Body of pancreas (tissue), 4 donors: ENCODE results near the gene KLF6. TPM values are rescaled to one million over a fixed set of nuclear protein-coding genes. Genes with fewer than 3 reads are reported as not detected.
A peak's percentile ranks its signal among the peaks of the same experiment; 100 is the strongest.

Source experiments
- ATAC-seq: fragments of 150-250 bp; one replicate; pipeline ENCODE4 v1.9.1; 2016
- DNase-seq, 4 donors: peaks; one replicate each; pipeline ENCODE4 v3.0.0-alpha.2; 2019
- H3K27ac ChIP-seq, 4 donors: fragments of 200-600 bp; sonication (generic); 1 replicate in 3 of 4; 2 replicates in 1 of 4; pipeline versions ENCODE4 v1.5.1 to v1.6.1; 2016 to 2019; ENCODE audit warnings: mild to moderate bottlenecking in 1 of 4, mixed read lengths in 1 of 4, moderate library complexity in 1 of 4
- H3K27me3 ChIP-seq, 2 donors: fragments of 200-600 bp; sonication (generic); one replicate each; pipeline ENCODE4 v1.6.0; 2016; ENCODE audit warnings: mild to moderate bottlenecking in 1 of 2
- H3K36me3 ChIP-seq, 2 donors: fragments of 200-600 bp; sonication (generic); replicated peaks in 1 of 2; 2 replicates each; pipeline ENCODE4 v1.5.1; 2016; ENCODE audit warnings: low read depth in 2 of 2; ENCODE audit not compliant: insufficient read depth in 1 of 2
- H3K4me1 ChIP-seq: fragments of 200-600 bp; sonication (generic); one replicate; pipeline ENCODE4 v1.6.0; 2016
- H3K4me3 ChIP-seq, 2 donors: fragments of 200-600 bp; sonication (generic); 1 replicate in 1 of 2; 2 replicates in 1 of 2; pipeline ENCODE4 v1.5.1; 2016 to 2019
- H3K9me3 ChIP-seq, 3 donors: fragments of 200-600 bp; sonication (generic); 1 replicate in 2 of 3; 2 replicates in 1 of 3; pipeline ENCODE4 v1.5.1; 2016
- POLR2A ChIP-seq, 3 donors: fragments of 450-650 bp; IDR thresholded peaks; one replicate each; pipeline ENCODE4 v1.6.1; 2016; ENCODE audit warnings: antibody characterized with exemption in 3 of 3, mild to moderate bottlenecking in 2 of 3
- WGBS, 2 donors: methylation state at CpG; one replicate each; pipeline ENCODE4 v1.1.5; 2017; 5-methylcytosine and 5-hydroxymethylcytosine counted together
- intact Hi-C: fragments of 100-400 bp; cut with DNase I; formaldehyde crosslinking; loops from one replicate; pipeline ENCODE4 v1.15.1; 2023
- total RNA-seq, 2 donors: library from RNA; depleted of rRNA; stranded (reverse); fragments of >200 nt; gene quantifications; one replicate each; pipeline ENCODE4 v1.1.0, GENCODE V29; 2016
- TF ChIP-seq, protein P1 (sequence below), 7 experiments: fragments of 450-650 bp in 4 of 7; fragments of 200-600 bp in 3 of 7; sonication (generic) in 3 of 7; IDR thresholded peaks; one replicate each; pipeline ENCODE4 v1.5.1; 2016 to 2019; ENCODE audit warnings: antibody characterized with exemption in 7 of 7

KLF6 gene
- total RNA-seq, 2 donors from 2014 or later: 92.1 to 294 TPM

GRCh38 chr10:3807211-3807927 lies 22.4 kb upstream of the KLF6 start:
- ATAC-seq (no peak), DNase-seq (no peak)
- Histone ChIP-seq H3K27ac (peak overlapping the region; percentile 98 to 100 (median 100)), H3K4me3 (no peak overlapping the region), H3K4me1 (peaks cover 85% of the 10 kb centered on the region), H3K27me3 (no peaks in the 10 kb centered on the region), H3K9me3 (no peaks in the 10 kb centered on the region), H3K36me3 (no peaks in the 10 kb centered on the region)
- WGBS, 2 donors: 81 to 83% methylated on average over 15 of the region's 15 CpGs
- TF ChIP-seq, protein P1, sequence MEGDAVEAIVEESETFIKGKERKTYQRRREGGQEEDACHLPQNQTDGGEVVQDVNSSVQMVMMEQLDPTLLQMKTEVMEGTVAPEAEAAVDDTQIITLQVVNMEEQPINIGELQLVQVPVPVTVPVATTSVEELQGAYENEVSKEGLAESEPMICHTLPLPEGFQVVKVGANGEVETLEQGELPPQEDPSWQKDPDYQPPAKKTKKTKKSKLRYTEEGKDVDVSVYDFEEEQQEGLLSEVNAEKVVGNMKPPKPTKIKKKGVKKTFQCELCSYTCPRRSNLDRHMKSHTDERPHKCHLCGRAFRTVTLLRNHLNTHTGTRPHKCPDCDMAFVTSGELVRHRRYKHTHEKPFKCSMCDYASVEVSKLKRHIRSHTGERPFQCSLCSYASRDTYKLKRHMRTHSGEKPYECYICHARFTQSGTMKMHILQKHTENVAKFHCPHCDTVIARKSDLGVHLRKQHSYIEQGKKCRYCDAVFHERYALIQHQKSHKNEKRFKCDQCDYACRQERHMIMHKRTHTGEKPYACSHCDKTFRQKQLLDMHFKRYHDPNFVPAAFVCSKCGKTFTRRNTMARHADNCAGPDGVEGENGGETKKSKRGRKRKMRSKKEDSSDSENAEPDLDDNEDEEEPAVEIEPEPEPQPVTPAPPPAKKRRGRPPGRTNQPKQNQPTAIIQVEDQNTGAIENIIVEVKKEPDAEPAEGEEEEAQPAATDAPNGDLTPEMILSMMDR (IDR thresholded peaks at IDR 0.05): no peak
- intact Hi-C loops: no loop called here

DNA sequence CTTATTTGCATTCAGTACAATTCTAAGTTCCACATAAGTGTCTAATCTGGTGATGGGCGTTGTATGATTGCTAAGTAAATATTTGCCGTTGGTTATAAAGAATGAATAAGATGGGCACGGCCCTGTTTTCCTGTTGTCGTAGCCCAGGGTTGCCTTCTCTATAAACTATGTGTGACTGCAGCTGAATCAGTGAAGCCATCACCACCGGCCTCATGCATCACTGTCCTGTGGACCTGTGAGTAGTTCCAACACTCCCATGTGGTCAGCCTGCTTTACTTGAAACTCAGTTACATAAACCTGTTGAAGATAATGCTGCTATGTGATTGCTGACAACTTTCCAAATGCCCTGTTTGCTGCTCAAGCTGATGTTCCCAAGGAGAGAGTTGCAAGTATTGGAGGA lies 21.6 kb upstream of the KLF6 start:
- no peaks in the 10 kb centered on the region for H3K27me3 ChIP-seq
- ATAC-seq (no peak), DNase-seq (peak in 3 of 4 donors; percentile 52 to 61 (median 52))
- peak in 1 of 3 donors; percentile 27 for TF ChIP-seq POLR2A (IDR thresholded peaks at IDR 0.05)
- TF ChIP-seq, protein P1 (IDR thresholded peaks at IDR 0.05): no peak
- H3K9me3 ChIP-seq: no peaks in the 10 kb centered on the region
- H3K4me3 ChIP-seq: no peak overlapping the region
- H3K36me3 ChIP-seq: no peaks in the 10 kb centered on the region
- intact Hi-C loops: no loop called here
- H3K4me1 ChIP-seq: peaks cover 77% of the 10 kb centered on the region
- H3K27ac ChIP-seq: peak overlapping the region; percentile 39 to 100 (median 99)
- 15 to 26% methylated on average over 5 of the region's 5 CpGs for WGBS, 2 donors

- no peak for ATAC-seq
- no peaks in the 10 kb centered on the region for H3K36me3 ChIP-seq
- H3K9me3 ChIP-seq: no peaks in the 10 kb centered on the region
- peak overlapping the region; percentile 39 to 100 (median 99) for H3K27ac ChIP-seq
- no peaks in the 10 kb centered on the region for H3K27me3 ChIP-seq
- intact Hi-C loops: no loop called here
- H3K4me3 ChIP-seq: no peak overlapping the region
- no peak for TF ChIP-seq POLR2A (IDR thresholded peaks at IDR 0.05)
- peak in 3 of 4 donors; percentile 23 to 60 (median 29) for DNase-seq
- peaks cover 70% of the 10 kb centered on the region for H3K4me1 ChIP-seq
- WGBS, 2 donors: 66 to 75% methylated on average over 10 of the region's 10 CpGs
These were observed 20.9 kb upstream of the KLF6 start for GRCh38 chr10:3805791-3806461.

- H3K27me3 ChIP-seq: no peaks in the 10 kb centered on the region
- peaks cover 68% of the 10 kb centered on the region for H3K4me1 ChIP-seq
- H3K4me3 ChIP-seq: no peak overlapping the region
- H3K27ac ChIP-seq: peak overlapping the region in 3 of 4 donors; percentile 98 to 100 (median 100)
- H3K36me3 ChIP-seq: no peaks in the 10 kb centered on the region
- ATAC-seq: no peak
- DNase-seq: peak in 1 of 4 donors; percentile 67
- intact Hi-C loops: no loop called here
- 60 to 65% methylated on average over 7 of the region's 7 CpGs for WGBS, 2 donors
- no peaks in the 10 kb centered on the region for H3K9me3 ChIP-seq
- TF ChIP-seq, protein P1 (IDR thresholded peaks at IDR 0.05): no peak
- TF ChIP-seq POLR2A (IDR thresholded peaks at IDR 0.05): peak in 1 of 3 donors; percentile 4
These were observed 20.3 kb upstream of the KLF6 start for GRCh38 chr10:3805201-3805790.
